ENCODE measurements around the gene TMEM131. TPM values are rescaled to one million over a fixed set of nuclear protein-coding genes. Genes with fewer than 3 reads are reported as not detected.

TMEM131 gene
- total RNA-seq, 1 donor from 2014 or later = 46.9 TPM

- DNase-seq (ENCODE audit: low read depth) = no peak
Measured at GRCh38 chr2:97738179-97739019, 257.3 kb downstream of the TMEM131 start.

GRCh38 chr2:97737421-97738178 lies 258.1 kb downstream of the TMEM131 start:
- no peak for DNase-seq (ENCODE audit: low read depth)

GRCh38 chr2:97736608-97737330 lies 259.0 kb downstream of the TMEM131 start:
- no peak for DNase-seq (ENCODE audit: low read depth)

- no peak for DNase-seq (ENCODE audit: low read depth)
Measured at GRCh38 chr2:97736185-97736584, 259.6 kb downstream of the TMEM131 start.

- no peak for DNase-seq (ENCODE audit: low read depth)
Measured at GRCh38 chr2:97735161-97735561, 260.6 kb downstream of the TMEM131 start.

GRCh38 chr2:97734061-97735051 lies 261.4 kb downstream of the TMEM131 start:
- no peak for DNase-seq (ENCODE audit: low read depth)

- DNase-seq (ENCODE audit: low read depth) = no peak
Measured at GRCh38 chr2:97733341-97734035, 262.3 kb downstream of the TMEM131 start.

- no peak for DNase-seq (ENCODE audit: low read depth)
Measured at GRCh38 chr2:97732436-97733340, 263.1 kb downstream of the TMEM131 start.

- no peak for DNase-seq (ENCODE audit: low read depth)
Measured at GRCh38 chr2:97731274-97732020, 264.3 kb downstream of the TMEM131 start.

- DNase-seq (ENCODE audit: low read depth) = peak; percentile 36
Measured at GRCh38 chr2:97730245-97730644, 265.5 kb downstream of the TMEM131 start.

- no peak for DNase-seq (ENCODE audit: low read depth)
Measured at GRCh38 chr2:97728091-97728731, 267.5 kb downstream of the TMEM131 start.

- no peak for DNase-seq (ENCODE audit: low read depth)
Measured at GRCh38 chr2:97727296-97727695, 268.5 kb downstream of the TMEM131 start.

- no peak for DNase-seq (ENCODE audit: low read depth)
Measured at GRCh38 chr2:97726261-97727064, 269.3 kb downstream of the TMEM131 start.

- no peak for DNase-seq (ENCODE audit: low read depth)
Measured at GRCh38 chr2:97724946-97725688, 270.6 kb downstream of the TMEM131 start.

- DNase-seq (ENCODE audit: low read depth) = no peak
Measured at GRCh38 chr2:97724501-97724900, 271.2 kb downstream of the TMEM131 start.

GRCh38 chr2:97724073-97724410 lies 271.7 kb downstream of the TMEM131 start:
- DNase-seq (ENCODE audit: low read depth) = no peak
